HG03196 (cell line): ENCODE results near the gene SEMA3F.

Experiments
- ATAC-seq: cut with Tn5 transposase; IDR thresholded peaks from one replicate; pipeline ENCODE4 v1.9.1; 2021; ENCODE audit not compliant: unreplicated experiment

The SEMA3F gene

DNA sequence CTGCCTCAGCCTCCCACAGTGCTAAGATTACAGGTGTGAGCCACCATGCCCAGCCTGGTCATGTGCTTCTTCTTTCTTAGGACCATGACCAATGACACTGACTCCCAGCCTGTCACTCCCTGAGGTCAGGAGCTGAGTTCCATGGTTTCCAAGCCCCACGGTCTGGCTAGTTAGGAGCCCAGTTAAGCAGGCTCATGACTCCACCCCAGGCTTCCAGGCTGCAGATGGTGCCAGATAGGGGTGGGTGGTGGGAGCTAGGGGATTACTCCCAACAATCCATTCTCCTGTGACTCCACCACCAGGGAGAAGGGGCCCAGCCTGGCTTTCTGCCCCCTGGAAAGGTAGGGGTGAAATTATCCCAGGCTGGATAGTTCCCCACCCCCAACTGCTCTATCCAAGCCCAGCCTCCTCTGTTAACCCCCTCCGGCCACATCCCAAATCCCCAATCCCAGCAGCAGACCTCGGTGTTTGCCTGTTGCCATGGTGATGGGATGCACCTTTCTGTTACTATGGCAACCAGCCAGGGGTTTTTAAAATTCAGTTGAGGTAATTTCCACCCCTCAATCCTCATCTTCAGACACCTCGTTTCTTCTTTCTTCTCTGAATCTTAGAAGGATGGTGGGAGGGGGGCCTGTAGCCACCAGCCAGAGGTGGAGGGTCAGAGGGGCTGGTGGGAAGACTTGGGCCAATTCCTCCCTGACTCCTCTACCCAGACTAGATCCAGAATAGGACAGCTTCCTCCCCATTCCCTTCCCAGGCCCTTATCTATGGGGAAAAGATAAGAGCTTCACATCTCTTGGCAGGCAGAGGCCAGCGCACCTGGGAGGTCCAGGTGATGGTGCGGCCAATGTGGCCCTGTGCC lies 22.5 kb upstream of the SEMA3F start:
- no peak for ATAC-seq

DNA sequence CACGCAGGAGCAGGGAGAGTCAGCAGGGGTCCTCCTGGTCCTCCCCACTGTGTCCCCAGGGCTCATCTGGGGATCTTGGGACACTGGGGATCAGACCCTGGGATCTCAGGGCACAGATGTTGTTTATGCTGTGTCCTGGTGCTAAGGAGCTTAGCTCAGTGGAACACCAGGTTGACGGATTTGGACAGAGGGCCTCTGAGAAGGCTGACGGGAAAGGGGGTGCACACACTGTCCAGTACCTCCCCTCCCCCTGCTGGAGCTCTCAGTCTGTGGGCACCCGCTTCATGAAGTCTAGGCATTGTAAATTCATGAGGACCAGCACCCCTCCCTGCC lies 21.9 kb upstream of the SEMA3F start:
- ATAC-seq: no peak

DNA sequence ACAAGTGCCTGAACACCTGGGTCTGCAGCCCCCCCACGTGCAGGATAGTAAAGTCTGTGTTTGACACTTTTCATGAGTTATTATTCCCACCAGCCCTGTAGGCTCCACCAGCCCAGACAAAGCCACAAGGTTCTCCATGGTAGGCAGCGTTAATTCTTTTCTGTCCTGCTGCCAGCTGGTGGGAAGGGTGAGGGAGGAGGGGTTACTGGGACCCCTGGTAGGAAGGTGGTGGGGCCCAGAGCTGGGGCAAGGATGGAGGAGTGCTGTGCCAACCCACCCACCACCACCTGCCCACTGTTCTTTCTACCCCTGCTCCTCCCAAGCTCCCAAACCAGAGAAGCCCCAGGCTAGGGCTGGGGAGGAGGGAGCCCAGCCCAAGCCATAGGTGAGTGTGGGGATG lies 20.8 kb upstream of the SEMA3F start:
- ATAC-seq: no peak

DNA sequence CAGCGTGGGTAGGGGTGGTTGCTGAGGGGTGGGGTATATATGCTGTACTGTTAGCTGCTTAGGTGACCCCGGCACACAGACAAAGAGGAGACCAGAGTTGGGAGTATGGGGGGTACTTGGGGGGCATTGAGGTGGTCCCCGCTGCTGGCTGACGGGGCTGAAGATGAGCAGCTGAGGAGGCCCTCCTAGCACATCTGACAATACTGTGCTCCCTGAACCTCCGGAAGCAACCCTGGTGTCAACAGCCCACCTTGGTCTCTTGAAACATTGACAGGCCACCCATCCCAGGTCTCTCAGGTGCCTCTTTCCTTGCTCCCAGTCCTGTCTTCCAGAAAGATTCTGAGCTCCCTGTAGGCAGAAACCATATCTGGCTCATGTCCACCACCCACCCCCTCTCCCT lies 19.2 kb upstream of the SEMA3F start:
- ATAC-seq: no peak

DNA sequence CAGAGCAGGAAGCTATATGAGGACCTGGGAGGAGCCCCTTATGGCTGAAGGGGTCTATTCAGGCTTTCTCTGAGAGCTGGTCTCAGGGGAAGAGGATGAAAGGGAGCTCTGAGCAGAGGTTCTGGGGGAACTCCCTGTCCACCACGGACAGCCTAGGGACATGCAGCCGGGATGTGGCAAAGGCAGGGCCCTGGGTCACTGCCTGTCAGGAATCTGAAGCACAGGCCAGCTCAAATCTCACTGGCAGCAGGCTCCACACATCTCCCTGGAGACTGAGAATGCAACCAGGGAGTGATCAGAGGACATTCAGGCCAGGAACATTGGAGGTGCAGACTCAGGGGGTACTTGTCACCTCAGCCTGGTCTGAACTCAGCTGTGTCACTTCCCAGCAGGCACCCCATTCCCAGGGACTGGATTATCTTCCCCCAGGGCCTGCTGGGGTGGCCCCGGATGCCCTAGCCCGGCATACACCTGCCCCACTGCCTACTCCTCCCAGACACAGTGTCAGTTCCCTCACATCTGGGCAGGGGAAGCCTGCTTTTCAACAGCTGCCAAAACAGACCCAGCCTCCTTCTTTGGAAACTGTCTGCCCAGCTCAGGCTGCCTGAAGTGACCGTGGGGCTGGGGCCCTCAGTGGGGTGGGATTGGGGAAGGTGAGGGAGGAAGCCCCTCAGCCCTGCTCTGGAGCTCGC lies 18.3 kb upstream of the SEMA3F start:
- no peak for ATAC-seq

DNA sequence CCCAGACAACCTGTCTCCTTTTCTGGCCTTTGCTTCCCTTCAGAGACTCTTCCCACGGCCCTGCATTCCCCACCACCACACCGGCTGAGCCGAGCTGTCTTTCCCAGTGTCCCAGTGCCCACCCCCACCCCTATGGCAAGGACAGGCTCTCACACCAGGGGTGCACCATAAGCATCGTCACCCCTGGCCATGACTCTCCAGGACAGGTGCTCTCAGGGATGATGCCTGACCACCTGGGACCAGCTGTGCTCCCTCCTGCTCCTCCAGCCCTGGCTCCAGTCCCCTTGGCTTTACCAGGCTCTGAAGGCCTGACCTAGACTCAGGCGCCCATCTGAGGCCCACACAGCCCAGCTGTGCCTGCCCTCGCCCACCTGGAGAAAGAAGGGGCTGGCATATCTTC lies 17.6 kb upstream of the SEMA3F start:
- ATAC-seq: no peak

DNA sequence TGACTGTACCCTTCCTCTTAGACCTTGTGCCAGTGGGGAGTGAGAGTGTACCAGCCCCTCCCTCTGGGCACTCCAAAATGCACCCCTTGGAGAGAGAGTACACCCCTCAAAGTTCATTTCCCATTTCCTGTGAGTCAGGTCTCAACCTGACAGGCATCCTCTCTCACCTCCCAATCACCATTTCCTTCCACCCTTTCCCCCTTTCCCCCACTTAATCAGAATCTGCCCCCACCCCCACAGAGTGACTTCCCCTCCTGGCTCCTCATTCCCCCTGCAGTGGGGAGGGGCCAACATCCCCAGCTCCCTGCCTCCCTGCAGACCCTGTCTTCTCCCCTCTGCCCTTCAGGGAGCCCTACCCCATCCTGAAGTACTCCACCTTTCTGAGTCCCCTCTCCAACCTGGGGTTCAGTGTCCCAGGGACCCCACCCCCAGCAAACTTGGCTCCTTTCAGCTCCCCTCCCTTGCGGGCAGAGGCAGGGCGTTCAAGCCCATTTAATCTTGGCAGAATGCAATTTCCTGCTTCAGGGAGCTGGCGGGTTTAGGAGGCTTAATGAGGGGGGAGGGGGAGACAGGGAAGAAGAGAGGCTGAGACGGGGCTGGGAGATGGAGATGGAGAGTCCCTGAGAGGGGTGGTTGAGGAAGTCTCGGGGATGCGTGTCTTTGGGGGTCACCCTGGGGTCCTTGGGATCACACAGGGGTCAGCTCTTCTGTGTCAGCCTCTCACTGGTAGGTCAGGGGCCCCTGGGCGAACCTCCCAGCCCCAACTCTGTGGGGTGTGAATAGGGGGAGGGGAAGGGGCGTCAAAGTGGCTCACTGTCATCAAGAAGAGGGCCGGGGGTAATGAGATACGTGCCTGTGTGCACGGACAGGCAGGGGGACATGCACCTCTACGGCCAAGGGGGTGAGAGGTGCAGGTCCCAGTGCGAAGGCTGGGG lies 16.6 kb upstream of the SEMA3F start:
- no peak for ATAC-seq

DNA sequence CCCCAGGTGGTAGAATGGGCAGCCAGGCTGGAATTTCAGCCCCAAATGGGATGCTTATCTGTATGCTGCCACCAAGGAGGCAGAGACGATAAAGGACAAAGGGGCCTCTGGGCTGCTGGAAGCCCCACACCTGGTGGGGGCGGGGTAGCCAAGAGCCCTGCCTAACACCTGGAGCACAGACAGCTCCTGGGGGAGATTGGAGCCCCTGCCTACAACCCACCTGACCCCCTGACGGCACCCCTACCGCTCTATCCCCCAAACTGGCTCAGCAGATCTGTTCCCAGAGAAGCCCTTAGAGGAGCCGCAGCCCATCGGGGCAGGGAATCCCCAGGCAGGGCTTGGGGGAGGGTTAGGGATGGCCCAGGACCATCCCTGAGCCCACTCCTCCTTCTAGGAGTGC lies 15.8 kb upstream of the SEMA3F start:
- ATAC-seq: no peak

DNA sequence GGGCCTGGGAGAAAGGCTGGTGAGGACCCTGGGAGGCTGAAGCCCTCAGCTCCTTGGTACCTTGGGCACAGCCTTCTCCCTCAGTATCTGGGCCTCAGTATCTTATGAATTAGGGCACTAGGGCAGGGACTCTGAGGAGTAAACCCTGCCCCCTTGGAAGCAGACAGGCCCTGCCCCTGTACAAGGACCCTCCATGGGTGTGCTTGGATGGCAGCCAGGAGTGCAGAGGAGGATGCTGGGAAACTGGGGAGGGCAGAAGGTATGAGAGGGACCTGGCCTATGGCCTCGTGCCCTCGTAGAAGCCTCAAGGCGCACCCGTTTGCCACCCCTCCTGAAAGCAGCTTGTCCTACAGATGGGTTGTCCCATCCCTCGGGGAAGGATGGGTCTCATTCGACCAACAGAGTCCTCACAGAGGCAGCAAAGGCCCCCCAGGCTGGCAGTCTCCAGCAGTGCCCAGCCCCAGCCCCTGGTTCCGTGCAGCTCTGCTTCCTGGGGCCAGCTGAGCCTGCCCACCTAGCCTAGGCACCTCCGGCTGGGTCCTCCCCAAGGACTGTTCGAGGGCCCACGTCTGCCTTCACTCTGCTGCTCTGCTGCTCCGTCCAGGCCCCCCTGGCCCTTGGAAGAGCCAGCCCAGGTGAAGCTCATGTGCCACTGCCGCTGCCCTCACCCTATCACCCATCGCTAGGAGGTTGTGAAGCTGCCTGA lies 15.3 kb upstream of the SEMA3F start:
- ATAC-seq: no peak

DNA sequence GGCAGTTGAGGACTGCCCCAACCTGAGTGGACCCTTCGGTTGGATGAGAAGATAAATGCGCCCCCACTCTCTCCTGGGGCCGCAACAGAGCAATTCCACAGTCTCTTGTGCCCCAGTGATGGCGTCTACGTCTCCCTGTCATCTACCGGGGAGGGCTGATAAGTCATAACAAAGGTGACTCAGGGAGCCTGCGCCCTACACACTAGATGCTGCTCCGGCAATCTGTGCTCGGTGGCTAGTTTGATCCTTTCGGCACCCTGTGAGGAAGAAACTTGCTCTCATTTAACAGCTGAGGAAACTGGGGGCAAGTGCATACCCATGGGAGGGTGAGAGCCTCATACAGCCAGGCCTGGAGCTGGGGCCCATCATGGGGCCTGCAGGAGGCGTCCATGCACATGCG lies 14.1 kb upstream of the SEMA3F start:
- ATAC-seq: no peak

DNA sequence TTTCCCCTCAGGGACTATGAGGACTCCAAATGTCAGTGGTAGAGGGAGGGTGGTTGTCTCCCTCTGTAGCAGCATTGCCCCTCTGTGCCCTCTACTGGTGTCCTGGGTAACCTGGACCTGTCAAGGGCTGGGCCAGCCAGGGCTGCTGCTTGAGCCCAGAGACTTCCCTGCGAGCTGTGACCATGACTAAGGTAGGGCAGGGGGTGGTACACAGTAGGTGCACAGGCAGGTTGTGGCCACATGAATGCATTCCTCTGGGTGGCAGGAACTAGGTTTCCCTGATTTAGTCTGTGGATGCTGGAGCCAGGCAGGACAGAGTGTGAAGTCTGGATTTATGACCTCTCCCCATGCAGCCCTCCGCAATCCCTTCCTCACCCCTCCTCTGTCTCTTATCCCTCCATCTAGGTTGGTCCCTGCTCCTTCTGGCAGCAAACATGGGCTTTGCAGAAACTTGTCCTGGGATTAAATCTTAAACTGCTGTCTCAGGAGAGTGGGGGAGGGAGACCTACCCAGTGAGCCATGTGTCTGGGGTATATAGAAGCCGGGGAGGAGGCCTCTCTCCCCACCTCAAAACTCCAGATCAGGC lies 8.7 kb upstream of the SEMA3F start:
- no peak for ATAC-seq

DNA sequence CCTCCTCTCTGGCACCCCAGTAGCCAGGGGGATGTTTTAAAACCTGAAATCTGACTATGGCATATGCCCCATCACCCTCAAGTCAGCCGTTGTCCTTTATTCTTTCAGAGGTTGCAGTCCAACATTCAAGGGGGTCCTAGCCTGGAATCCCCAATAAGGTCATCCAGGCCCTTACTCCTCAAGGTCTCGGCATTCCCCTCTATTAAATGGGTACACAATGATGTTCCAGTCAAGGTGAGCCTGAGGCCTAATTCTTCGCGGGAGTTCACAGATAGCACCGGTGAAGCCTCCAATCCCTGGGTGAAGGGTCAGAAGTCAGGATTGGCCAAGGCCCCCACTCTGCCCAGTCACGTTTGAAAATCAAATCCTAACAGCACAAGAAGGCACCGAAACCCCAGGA lies 8.1 kb upstream of the SEMA3F start:
- ATAC-seq: no peak

DNA sequence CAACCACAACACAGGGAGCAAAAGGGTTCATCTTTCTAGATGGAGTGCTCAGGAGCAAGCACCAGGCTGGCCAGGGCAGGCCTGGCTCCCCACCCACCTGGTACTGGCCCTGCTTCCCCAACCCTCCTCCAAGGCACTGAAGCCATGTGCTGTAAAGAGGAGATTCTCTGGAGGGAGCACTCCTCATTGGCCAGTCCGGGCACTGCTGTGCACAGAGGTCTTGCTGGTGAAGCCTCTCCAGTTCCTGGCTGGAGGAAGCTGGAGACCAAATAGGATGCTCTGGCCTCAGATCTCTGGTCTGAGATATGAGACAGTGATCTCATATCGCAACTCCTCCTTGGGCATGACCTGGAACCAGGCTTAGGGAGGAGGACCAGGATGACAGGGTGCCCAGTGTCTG lies 7.7 kb upstream of the SEMA3F start:
- no peak for ATAC-seq

DNA sequence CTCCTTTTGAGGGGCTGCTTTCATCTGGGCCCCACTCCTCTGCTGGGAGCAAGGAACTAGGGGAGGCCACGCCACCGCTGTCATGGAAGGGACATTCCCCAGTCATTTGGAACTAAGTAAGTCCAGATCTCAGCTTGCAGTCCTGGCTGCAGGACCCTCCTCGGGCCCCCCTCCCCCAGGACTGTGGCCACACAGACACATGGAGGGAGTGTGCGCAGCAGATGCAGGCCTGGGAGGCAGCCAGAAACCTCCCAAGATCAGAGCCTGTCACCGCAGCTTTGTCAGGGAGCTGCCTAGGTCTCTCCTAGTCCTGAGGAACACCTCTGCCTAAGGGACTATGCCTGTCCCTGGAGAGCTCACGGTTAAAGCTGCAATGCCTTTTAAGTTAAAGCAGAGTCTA lies 7.3 kb upstream of the SEMA3F start:
- no peak for ATAC-seq

DNA sequence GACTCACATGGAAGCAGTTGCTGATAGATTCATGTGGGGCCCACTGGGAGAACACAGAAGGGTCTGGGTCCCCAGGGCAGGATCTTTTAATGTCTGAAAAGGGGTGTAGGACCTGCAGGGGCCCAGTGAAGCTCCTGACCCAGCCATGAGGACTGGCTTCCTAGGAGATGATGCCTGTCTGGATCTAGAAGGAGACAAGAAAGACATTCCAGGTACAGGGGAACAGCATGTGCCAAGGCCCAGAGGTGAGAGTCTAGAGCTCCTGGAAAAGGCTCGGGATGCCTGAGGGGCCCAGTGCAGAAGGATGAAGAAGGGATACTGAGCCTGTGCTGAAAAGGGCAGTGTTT lies 4.7 kb upstream of the SEMA3F start:
- no peak for ATAC-seq

DNA sequence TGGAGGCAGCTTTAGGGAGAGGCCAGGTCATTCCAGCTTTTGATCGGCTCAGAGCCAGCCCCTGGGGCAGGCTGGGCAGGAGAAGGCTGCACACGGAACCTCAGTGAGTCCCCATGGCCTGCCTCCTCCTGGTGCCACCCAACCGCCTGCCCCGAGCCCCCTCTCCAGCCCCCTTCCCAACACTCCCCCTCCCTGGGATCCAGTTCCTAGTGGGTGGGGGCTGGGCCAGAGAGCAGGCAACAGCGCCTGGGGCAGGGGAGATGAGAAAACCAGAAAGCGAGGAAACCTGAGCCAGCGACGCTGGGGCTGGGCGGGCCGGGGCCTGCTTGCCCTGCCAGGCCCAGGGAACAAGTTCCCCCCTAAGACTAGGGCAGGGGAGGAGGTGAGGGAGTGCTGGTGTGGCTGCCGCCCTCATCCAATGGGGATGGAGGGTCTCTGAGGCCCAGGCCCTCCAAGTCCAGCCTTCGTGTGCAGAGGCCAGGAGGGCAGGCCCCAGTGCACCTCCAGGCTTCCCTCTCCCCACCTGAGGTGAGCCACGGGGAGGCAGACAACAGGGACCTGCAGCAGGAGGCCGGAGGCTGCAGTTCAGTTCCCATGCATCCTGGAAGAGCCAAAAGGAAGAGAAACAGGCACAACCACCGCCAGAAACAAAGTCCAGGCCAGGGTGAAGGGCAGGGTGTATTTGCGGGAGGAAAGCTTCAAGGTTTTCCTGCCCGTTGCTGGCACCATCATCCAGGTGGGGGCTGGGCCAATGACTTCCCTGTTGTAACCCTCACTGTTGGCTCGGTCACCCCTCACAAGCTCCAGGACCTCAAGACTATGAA lies 4.0 kb upstream of the SEMA3F start:
- no peak for ATAC-seq

DNA sequence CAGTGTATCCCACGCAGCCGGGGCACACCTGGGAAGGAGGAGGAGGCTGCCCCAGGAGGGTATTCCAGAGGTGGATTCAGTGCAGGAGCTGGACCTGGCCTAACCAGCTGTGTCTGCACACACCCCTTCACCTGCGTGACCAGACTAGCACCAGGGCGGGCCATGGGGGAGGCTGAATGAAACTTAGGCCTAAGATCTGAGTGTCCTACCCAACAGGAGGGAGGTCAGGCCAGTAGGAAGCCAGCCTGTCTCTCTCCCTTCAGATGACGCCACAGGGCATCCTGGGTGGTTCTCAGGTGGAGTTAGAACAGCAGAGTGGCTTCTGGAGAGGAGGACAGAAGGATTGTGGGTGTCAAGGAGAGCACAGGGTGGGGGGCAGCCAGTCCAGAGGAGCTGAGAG lies 3.4 kb upstream of the SEMA3F start:
- ATAC-seq: no peak

DNA sequence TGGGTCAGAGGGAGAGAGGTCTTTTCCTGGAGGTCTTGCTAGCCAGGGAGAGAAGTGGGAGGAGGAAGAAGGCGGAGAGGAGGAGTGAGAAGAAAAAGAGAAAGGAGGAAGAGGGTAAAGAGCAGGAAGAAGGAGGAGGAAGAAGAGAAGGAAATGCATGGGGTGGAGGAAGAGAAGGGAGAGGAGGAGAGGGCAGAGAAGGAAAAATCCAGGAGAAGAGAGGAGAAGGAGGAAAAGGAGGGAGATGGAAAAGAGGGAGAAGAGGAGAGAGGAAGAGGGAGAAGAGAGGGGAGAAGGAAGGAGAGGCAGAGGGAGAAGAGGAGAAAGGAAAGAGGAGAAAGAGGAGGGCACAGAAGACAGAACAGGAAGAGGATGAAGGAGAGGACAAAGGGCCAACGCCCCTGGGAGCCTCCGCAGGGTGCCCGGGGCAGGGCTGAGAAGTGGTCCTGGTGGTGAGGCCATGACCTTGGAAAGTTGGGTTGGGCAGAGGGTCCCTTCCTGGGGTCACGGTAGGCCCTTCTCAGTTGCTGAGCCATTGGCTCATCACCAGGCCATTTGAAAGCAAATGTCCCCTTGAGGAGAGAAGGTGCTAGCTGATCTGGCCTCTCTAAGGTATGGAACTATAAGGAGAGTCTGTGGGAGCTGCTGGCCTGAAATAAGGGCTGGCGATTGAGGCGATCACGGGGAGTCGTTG lies 1.2 kb upstream of the SEMA3F start:
- ATAC-seq: no peak

DNA sequence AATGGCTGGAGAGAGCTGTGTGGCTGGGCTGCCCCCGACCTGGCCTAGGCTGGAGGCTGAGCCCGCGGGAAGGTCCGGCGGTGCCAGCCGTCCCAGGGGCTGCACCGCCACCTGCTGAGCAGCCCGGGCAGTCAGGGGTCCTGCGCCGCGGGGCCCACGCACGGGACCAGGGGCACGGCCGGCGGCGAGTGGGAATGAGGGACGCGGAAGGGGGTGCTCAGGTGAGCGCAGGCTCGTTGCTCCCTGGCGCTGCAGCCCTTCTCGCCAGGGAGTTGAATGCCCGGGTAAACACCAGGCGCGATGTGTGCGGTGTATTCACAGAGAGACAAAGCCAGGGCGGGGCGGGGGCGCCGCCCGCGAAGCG lies 666 bp upstream of the SEMA3F start:
- ATAC-seq: no peak
